T47D (cell line): ENCODE data around the gene DGKI.
A peak's percentile ranks its signal among the peaks of the same experiment; 100 is the strongest.

Source experiments
- DNase-seq, 2 experiments: peaks; one replicate each; pipeline versions ENCODE4 v3.0.0 to v3.0.0-alpha.2; 2011 to 2012; ENCODE audit warnings: low read depth in 1 of 2, low spot score in 1 of 2
- JUND ChIP-seq: IDR thresholded peaks from 2 replicates; pipeline ENCODE4 v1.6.1; 2012; ENCODE audit warnings: low read depth
- in situ Hi-C: cut with HindIII; loops from 2 replicates; pipeline ENCODE4 v1.10.0; 2016; ENCODE audit warnings: low sequenced_read_pairs, low pct_unique_long_range_greater_than_20kb

Gene DGKI

GRCh38 chr7:137652721-137653120, 194.1 kb downstream of the DGKI start:
- DNase-seq = no peak
- in situ Hi-C loops = no loop called here
- no peak for TF ChIP-seq JUND

GRCh38 chr7:137647905-137648565, 198.7 kb downstream of the DGKI start:
- TF ChIP-seq JUND = no peak
- no peak for DNase-seq
- in situ Hi-C loops = no loop called here

GRCh38 chr7:137642472-137642871, 204.3 kb downstream of the DGKI start:
- DNase-seq = peak in 1 of 2 experiments; percentile 41
- TF ChIP-seq JUND = no peak
- in situ Hi-C loops = no loop called here

GRCh38 chr7:137642031-137642430, 204.7 kb downstream of the DGKI start:
- DNase-seq = no peak
- in situ Hi-C loops = no loop called here
- no peak for TF ChIP-seq JUND

- no peak for TF ChIP-seq JUND
- DNase-seq = no peak
- in situ Hi-C loops = no loop called here
Measured at GRCh38 chr7:137636376-137636775, 210.4 kb downstream of the DGKI start.

GRCh38 chr7:137635874-137636273, 210.9 kb downstream of the DGKI start:
- no peak for DNase-seq
- in situ Hi-C loops = no loop called here
- no peak for TF ChIP-seq JUND

GRCh38 chr7:137635132-137635531, 211.6 kb downstream of the DGKI start:
- in situ Hi-C loops = no loop called here
- DNase-seq = no peak
- no peak for TF ChIP-seq JUND

- no peak for TF ChIP-seq JUND
- DNase-seq = no peak
- in situ Hi-C loops = no loop called here
Measured at GRCh38 chr7:137634356-137634755, 212.4 kb downstream of the DGKI start.

- no peak for DNase-seq
- in situ Hi-C loops = no loop called here
- no peak for TF ChIP-seq JUND
Measured at GRCh38 chr7:137633133-137633532, 213.6 kb downstream of the DGKI start.

GRCh38 chr7:137628216-137628615, 218.6 kb downstream of the DGKI start:
- in situ Hi-C loops = no loop called here
- DNase-seq = no peak
- no peak for TF ChIP-seq JUND

- in situ Hi-C loops = no loop called here
- no peak for TF ChIP-seq JUND
- peak; percentile 23 to 76 for DNase-seq
Measured at GRCh38 chr7:137626469-137627067, 220.2 kb downstream of the DGKI start.

GRCh38 chr7:137625197-137625596, 221.6 kb downstream of the DGKI start:
- DNase-seq = peak in 1 of 2 experiments; percentile 20
- in situ Hi-C loops = no loop called here
- TF ChIP-seq JUND = no peak

GRCh38 chr7:137619181-137619580, 227.6 kb downstream of the DGKI start:
- in situ Hi-C loops = no loop called here
- DNase-seq = no peak
- TF ChIP-seq JUND = no peak

GRCh38 chr7:137618748-137619147, 228.0 kb downstream of the DGKI start:
- no peak for TF ChIP-seq JUND
- in situ Hi-C loops = no loop called here
- DNase-seq = no peak
